ENCODE data around the gene LRRC57.
A peak's percentile ranks its signal among the peaks of the same experiment; 100 is the strongest.

The LRRC57 gene

DNA sequence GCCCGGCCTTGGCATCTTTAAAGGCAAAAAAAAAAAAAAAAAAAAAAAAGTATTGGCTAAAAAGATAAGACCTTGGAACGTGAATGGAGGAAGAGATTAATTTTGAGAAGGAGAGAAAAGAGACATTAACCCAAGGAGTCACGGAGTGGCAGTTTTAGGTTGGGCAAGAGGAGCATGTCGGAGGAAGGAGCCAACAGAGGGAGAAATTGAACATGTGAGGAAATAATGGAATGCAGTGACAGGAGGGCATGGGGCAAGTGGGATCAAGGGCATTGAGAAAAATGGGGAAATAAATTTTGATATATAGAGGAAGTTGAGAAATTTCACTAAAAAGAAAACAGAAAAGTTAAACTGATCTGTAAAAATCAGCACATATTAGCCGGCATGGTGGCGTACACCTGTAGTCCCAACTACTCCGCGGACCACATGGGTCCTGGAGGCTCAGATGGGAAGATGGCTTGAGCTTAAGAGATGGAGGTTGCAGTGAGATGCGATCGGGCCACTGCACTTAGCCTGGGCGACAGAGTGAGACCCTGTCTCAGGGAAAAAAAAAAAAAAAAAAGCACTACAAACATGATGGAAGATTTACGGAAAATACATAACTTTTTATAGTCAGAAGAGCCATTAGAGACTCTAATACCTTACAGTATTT lies 1.3 kb upstream of the LRRC57 start:
- no peak for DNase-seq (ENCODE audit: low read depth in 2 of 2)

DNA sequence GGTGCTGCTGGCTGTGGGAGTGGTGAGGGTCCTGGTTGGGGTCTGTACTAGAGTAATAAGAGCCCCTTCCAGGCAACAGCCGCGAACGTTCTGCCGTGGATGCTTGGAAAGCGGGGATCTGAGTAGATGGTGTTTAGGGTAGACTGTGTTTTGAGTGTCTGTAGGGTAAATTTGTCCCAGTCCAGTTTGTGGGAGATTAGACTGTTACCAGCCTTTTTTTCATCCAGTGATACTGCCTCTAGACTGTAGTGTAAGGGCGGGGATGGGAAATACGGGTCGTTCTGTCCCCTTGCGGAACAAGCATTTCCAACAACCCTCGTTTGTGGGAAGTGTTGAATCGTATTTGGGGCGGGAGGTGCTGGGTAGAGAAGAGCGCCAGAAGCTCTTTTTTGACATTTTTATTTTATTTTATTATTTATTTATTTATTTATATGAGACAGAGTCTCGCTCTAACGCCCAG lies 469 bp upstream of the LRRC57 start:
- DNase-seq (ENCODE audit: low read depth in 2 of 2) = peak in 1 of 2 experiments; percentile 5

DNA sequence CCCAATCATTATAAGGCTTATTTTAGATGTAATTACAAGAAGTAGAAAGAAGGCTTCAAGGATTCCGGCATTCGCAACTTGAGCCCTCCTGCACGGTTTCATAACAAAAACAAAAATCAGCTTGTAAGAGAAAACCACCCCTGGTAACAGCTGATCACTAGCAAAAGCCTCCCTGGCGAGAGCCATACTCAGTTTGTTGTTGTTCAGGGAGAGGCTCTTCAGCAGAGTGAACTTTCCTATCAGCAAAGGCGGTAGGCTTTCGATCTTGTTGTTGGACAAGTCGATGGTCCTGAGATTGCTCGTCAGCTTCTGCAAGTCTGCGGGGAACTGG lies 710 bp downstream of the LRRC57 start:
- DNase-seq (ENCODE audit: low read depth in 2 of 2) = no peak

DNA sequence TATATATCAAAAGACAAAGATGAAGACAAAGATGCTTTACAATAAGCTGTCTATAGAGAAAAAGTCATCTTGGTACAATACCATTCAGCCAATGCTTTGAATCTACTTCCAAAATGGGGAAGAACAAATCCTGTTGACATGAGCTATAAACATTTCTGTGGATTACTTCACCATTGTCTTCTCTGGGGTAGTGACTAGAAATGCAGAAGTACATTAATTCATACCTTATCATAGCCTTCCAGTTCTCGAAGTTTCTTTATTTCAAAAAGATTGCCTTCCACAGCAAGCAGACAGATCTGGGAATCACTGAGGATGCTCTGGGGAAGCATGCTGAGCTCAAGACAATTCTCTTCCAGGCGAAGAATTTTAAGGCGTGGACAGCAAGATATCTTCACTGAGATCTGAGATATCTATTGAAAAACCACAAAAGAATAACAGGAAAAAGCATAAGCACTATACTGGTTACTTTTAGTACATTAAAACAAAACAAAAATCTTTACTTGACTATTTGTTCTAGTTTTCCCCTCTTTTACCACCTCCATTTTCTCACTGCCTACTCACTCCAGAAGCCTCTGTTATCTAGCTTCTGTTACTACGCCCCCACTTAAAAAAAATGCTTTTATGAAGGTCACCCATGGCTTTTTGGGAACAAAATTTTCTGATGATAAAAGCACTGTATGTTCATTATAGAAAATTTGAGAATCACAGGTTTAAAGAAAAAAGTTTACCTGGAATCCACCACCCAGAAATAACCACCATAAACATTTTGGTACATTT lies 3.6 kb downstream of the LRRC57 start:
- no peak for DNase-seq (ENCODE audit: low read depth in 2 of 2)

DNA sequence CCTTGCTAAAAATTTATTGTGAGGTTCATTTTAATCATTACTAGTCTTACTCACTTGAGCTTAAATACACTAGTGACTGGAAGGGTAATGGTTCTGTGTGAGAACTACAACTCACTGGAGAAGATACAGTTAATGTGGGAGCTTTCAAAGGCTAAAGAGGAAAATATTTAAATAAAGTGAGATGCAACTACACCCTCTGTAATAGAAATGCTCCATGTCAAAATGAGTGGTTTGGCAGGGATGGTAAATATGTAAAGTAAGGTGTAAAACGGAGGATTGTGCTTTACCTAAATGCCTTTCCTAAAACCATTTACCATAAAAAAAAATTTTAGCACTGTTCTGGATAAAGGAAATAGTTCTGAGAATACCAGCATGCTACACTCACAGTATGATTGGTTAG lies 15.3 kb downstream of the LRRC57 start:
- no peak for DNase-seq (ENCODE audit: low read depth in 2 of 2)

DNA sequence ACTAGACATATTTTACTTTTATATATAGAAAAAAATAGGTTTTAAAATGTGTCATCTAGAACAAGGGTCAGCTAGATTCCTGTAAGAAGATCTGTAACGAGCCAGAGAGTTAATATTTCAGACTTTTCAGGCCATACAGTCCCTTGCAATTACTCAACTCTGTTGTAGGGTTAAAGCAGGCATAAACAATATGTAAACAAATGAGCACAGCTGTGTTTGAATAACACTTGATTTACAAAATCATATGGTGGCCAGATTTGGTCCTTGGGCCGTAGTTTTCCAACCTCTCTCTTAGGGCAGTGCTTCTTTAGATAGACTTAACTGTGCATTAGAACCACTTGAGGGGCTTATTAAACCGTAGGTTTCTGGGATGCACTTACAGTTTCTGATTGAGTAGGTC lies 19.6 kb downstream of the LRRC57 start:
- no peak for DNase-seq (ENCODE audit: low read depth in 2 of 2)

DNA sequence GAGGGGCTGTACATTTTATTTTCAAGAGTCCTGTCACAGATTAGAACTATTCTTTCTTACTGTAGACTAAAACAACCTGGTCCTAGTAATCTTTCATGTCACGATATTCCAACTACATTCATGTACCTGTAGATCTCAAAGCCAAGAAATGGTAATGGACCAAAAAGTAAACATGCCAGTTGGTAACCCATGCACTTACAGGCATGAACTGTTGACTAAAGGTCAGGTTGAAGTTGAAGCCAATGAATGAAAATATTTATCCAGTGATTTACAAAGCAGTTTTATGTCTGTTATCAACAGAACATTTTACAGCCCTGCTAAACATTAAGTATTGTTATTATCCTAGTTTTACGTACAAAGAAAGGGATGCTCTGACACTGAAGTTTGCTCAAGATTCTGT lies 25.3 kb downstream of the LRRC57 start:
- DNase-seq (ENCODE audit: low read depth in 2 of 2) = no peak

DNA sequence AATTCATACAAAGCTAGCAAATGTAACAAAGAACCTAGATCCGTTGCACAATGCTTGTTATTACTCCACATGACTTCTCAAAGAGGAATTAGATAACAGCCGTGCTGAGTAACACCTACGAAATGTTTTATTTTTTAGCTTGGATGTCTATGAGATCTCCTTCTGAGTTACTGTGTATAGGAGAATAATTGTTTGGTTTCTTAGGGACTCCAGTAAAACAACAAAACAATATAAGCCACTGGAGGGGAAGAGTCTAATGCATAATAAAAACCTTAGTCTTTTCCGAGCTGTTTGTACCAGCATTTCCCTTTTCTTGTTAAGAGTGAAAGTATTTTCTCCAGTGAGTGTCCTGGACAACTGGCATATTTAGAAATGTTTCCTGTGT lies 37.6 kb downstream of the LRRC57 start:
- no peak for DNase-seq (ENCODE audit: low read depth in 2 of 2)

DNA sequence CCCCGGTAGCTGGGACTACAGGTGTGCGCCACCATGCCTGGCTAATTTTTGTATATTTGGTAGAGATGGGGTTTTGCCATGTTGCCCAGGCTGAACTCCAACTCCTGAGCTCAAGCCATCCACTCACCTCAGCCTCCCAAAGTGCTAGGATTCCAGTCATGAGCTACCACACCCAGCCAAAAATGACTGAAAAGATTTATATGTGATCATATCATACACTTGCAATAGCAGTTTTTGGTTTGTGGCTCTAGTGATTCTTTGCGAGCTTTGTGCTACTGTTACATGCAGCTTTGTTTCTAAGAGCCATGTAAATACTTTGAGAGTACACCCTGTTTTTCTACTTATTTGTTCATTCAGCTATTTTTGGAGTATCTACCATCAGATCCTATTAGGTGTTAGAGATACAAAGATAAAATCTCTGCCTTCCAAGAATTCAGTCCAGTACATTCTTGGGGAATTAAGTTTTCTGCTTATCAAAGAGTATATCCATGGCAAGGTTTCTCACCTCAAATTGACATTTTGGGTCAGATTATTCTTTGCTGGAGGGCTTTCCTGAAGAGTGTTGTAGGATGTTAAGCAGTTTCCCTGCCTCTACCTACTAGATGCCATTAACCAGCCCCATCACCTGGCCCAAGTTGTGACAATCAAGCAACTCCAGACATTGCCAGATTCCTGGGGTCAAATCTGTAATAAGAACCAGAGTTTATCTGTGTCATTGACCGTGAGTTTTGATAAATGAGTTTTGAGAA lies 38.2 kb downstream of the LRRC57 start:
- no peak for DNase-seq (ENCODE audit: low read depth in 2 of 2)

DNA sequence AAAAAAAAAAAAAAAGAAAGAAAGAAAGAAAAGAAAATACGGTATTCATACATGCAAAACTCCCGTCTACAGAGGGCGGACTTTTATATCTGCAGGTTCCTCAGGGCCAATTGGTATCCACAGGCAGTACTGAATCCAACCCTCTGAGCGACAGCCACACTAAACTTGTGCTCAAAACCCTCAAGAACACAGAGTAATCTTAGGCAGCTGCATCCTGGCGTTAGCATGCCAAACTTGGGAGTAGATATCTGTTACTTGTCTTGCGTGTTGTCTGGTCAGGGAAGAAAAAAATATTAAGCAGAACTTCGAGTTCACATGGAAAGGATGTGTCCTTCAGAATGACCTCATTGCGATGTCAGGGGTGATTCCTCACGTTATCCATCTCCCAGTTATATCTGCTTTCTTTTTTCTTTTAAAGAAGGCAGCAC lies 40.3 kb downstream of the LRRC57 start:
- no peak for DNase-seq (ENCODE audit: low read depth in 2 of 2)

DNA sequence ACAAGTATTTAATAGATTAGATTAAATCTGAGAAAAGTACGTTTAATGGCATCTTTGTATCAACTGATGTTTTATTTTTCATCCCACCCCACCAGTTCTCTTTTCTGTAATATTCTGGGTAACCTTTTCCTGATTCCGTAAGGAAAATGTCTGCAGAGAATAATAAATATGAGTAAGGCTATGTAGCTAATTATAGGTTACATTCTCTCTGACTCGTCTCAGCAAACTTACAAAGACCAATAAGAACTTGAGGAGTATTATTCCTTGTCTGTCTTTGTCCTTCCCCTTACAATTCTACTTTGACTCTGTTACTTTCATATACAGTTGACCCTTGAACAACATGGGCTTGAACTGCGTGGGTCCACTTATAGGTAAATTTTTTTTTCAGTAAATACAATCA lies 41.1 kb downstream of the LRRC57 start:
- no peak for DNase-seq (ENCODE audit: low read depth in 2 of 2)

DNA sequence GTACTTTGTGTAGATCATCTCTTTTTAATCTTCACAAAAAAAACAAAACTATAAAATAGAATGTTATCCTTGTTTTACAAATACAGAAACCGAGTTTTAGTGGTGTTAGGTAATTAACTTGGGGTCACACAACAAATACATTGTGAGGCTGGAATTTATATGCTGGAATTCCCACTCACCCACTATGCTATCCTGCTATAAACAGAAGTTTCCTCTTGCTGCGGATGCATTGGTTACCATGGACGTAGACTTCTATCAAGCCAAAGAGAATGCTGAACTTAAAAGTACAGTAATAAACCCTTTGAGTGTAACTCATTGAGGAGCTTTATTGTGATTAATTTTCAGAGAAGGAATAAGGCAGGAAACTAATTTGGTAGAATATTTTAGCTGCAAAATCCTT lies 44.0 kb downstream of the LRRC57 start:
- DNase-seq (ENCODE audit: low read depth in 2 of 2) = no peak

DNA sequence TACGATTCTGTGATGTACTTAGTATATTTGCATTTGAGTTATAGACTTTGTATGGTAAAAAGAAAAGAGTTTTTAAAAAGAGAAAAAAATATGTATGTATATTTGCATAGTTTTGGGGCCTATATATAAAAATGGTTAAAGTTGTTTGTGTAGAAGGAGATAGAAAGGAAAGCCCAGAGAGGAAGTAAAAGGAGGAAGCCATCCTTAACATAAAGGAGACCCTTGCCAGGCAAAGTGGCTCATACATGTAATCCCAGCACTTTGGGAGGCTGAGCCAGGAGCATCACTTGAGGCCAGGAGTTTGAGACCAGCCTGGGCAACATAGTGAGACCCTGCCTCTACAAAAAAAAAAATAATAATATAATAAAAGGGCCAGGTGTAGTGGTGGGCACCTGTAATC lies 44.8 kb downstream of the LRRC57 start:
- DNase-seq (ENCODE audit: low read depth in 2 of 2) = no peak

DNA sequence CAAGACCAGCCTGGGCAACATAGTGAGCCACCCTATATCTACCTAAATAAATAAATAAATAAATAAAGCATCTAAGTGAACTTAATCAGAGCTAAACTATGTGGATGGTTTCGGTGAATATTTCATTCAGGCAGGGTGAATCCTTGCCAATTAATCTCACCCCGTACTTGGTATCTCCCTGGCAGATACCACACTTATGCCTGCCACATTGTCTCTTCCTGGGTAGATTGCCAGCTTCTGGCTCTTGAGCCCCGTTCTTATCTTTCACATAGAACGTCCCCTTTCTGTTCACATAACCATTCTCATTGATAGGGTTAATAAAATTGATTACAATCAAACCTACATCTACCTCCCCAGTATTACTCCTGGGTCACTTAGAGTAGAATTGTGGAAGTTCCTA lies 46.1 kb downstream of the LRRC57 start:
- no peak for DNase-seq (ENCODE audit: low read depth in 2 of 2)

DNA sequence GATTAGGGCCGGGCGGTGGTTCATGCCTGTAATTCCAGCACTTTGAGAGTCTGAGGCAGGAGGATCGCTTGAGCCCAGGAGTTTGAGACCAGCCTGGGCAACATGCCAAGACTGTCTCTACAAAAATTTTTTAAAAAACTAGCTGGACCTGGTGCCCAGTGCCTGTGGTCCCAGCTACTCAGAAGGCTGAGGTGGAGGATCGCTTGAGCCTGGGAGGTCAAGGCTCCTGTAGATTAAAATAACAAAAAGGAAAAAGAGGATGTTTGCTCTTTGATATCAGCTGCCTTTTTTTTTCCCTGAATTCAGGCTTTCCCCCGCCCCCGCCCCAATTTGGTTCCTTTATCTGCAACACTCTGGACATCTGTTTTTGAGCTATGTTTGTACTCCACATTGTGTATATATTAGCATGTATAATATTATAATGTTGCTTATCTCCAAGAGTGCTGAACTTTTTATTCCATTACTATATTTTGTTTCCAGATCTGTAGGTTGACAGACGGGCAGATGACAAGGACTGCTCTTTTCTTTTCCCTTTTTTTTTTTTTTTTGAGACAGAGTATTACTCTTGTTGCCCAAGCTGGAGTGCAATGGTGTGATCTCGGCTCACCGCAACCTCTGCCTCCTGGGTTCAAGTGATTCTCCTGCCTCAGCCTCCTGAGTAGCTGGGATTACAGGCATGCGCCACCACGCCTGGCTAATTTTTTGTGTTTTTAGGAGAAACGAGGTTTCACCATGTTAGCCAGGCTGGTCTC lies 48.6 kb downstream of the LRRC57 start:
- DNase-seq (ENCODE audit: low read depth in 2 of 2) = no peak

DNA sequence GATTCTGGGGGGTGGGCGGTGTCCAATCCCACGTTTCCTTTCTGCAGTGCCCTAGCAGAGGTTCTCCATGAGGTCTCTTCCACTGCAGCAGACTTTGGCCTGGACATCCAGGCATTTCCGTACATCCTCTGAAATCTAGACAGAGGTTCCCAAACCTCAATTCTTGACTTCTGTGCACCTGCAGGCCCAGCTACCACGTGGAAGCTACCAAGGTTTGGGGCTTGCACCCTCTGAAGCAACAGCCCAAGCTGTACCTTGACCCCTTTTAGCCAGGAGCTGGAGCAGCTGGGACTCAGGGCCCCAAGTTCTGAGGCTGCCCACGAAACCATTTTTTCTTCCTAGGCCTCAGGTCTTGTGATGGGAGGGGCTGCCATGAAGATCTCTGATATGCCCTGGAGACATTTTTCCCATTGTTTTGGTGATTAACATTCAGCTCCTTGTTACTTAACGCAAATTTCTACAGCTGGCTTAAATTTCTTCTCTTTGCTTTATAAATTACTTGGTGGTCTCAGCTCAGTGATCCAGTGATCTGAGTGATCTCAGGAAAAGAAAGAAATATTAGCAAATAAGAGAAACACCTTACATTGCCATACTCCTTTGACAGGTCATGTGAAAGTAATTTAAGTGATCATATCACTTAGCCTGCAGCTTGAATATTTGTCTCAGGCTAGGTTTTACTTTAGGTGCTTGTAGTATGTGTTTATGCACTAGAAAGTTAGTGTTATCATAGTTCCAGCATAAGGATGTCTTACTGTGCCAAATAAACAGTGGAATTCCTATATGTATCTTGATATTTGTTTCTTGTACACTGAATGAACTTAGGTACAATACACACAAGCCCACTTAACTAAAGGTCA lies 50.2 kb downstream of the LRRC57 start:
- no peak for DNase-seq (ENCODE audit: low read depth in 2 of 2)

DNA sequence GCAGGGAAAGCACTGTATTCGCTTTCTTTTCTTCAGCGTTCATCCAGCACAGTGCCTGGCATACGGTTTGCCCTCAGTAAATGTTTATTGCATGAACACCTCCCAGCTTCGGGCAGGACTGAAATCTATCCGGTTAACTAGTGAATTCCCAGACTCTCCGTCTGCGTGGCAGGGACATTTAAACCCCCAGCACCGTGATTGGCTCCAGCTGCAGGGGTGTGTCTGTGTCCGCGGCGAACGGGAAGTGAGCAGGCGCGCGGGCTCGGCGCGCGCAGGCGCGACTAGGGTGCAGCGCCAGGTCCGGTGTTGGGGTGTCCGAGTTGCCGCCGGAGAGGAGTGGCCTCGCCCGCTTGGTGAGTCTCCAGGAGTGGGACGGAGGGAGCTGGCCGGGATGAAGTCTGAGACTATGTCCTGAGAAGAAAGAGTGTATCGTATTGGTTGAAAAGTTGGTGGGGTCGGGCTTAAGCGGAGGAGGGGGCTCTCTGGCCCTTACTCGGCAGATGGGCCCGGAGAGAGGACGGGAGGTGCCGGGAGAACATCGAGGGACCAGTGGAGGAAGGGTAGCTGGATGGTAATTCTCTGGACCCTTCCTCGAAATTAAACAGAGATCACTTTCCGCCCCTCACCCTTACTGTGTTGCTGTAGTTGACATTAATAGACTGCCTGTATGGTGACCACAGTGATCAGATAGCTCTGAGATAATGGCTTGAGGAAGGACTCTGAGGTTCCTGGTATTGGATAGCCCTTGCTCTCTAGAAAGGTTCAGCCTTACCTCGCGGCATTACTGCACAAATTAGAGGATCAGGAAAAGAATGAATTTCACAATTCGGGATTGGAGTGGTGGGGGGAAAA lies 53.0 kb downstream of the LRRC57 start, which contains the start of gene SNAP23:
TSS of gene SNAP23 (plus strand) at position 274 of the 852 bp plus-strand sequence. CDS start 16,213 bp downstream, outside the sequence.
- DNase-seq (ENCODE audit: low read depth in 2 of 2) = peak; percentile 64 to 77

DNA sequence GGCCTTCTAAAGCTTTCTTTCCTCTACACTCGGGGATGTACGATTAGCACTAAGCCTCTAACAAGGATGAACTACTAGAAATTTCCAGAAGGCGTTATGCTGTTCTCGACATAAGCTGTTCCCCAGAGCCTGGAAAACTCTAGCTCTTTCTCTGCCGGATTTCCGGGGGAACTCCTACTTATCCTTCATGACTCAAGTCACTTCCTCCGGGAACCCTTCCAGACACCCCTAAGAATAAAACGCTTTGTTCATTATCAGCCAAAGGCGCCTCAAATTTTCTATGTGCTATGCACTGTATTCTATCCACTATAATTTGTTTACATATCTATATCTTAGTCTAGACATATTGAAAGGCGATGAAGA lies 53.6 kb downstream of the LRRC57 start:
- DNase-seq (ENCODE audit: low read depth in 2 of 2) = no peak

DNA sequence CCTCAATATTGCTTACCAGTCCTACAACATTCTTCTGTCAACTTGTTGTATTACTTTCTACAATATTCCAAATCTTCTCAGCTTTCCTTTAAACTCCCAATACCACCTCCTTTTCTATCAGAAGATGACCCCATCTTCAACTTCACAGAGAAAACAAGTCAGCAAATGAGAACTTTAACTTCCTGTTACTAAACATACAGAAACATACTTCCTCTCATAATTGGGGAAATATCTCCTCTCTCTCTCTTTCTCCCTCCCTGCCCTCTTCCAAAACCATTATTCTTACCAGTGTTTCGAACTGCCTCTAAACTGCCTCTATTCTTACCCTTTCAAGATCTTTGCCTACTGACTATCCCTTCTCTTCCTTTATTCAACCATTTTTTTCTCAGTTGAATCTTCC lies 54.9 kb downstream of the LRRC57 start:
- DNase-seq (ENCODE audit: low read depth in 2 of 2) = no peak

DNA sequence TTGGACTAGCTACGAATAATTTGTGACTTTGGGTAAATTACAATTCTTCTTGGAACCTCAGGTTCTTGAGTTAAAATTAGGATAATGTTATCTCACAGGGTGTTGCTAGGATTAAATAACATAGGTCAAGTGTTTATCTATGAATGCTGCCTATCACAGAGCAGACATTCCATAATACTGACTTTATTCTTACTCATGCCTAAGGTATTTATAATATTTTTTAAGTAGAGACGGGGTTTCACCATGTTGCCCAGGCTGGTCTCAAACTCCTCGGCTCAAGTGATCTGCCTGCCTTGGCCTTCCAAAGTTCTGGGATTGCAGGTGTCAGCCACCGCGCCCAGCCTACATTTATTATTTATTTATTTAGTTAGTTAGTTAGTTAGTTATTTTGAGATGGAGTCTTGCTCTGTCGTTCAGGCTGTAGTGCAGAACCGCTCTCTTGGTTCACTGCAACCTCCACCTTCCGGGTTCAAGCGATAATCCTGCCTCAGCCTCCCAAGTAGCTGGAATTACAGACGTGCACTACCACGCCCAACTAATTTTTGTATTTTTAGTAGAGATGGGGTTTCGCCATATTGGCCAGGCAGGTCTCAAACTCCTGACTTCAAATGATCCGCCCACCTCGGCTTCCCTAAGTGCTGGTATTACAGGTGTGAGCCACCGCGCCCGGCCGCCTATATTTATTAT lies 56.9 kb downstream of the LRRC57 start:
- no peak for DNase-seq (ENCODE audit: low read depth in 2 of 2)

All from stimulated activated CD4-positive, alpha-beta T cell treated with anti-CD3 and anti-CD28 coated beads, Interleukin-12 subunit alpha, Interleukin-12 subunit beta, amount 100 ng/mL, for 24 hours (primary cell).